ENCODE data around the gene PGAM5. TPM values are rescaled to one million over a fixed set of nuclear protein-coding genes. Genes with fewer than 3 reads are reported as not detected.

The PGAM5 gene
- total and polyA plus RNA-seq, 7 experiments from 2014 or later, result 15.3 to 51.7 (median 21.4) TPM

GRCh38 chr12:132665149-132665491 is 45.5 kb upstream of the PGAM5 start:
- H3K4me1 ChIP-seq (ENCODE audit: control insufficient read depth in 2 of 2, insufficient read depth in 2 of 2, low read length in 2 of 2), result peaks cover 0 to 9% of the 10 kb centered on the region in 2 donors
- intact Hi-C loops (cut with micrococcal nuclease), result no loop called here
- Mint-ChIP-seq H3K4me1 (peaks cover 9 to 34% (median 32%) of the 10 kb centered on the region in 7 donors), H3K36me3 (peaks cover 19 to 64% (median 37%) of the 10 kb centered on the region in 5 donors), H3K27me3 (no peaks in the 10 kb centered on the region), H3K4me3 (no peak overlapping the region), H3K27ac (peak overlapping the region in 1 of 9 donors; percentile 53), H3K9me3 (peaks cover 0 to 2% (median 0%) of the 10 kb centered on the region in 11 donors)
- peaks cover 4 to 76% (median 6%) of the 10 kb centered on the region in 3 experiments for H3K36me3 ChIP-seq (ENCODE audit: control insufficient read depth in 2 of 3, insufficient read depth in 3 of 3, low read length in 3 of 3)
- no peak overlapping the region for H3K27ac ChIP-seq (ENCODE audit: low read depth, low read length)
- no peak for ATAC-seq
- H3K4me3 ChIP-seq (ENCODE audit: low read length), result no peak overlapping the region
- CTCF ChIA-PET, result no interaction called here
- no peak for DNase-seq
- H3K9me3 ChIP-seq (ENCODE audit: control insufficient read depth in 2 of 3, low read length in 3 of 3), result no peaks in the 10 kb centered on the region
- POLR2A ChIA-PET, result interaction anchor here (0.5 kb wide), 1 partner anchor 29 kb away, joined by 3 read pairs; no protein-coding TSS in a partner anchor
- H3K27me3 ChIP-seq (ENCODE audit: control insufficient read depth in 2 of 2, insufficient read depth in 2 of 2, low read length in 2 of 2), result no peaks in the 10 kb centered on the region

DNA sequence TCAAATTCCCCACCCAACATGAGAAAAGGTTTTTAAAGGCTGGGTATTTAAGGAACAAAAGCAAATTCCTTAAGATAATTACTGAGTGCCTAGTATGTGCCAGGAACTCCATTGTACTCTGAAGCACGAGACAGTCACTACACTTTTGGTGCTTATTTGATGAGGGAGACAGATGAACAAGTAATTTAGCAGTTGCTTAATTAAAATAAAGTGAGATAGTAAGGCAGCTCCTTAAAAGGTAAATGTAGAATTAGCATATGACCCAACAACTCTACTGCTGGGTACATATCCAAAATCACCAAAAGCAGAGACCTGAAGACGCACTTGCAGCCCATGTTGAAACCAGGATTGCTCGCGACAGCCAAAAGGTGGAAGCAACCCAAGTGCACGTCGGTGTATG is 44.8 kb upstream of the PGAM5 start:
- Mint-ChIP-seq H3K27me3 (no peaks in the 10 kb centered on the region), H3K4me1 (peaks cover 9 to 29% (median 26%) of the 10 kb centered on the region in 7 donors), H3K36me3 (peaks cover 19 to 61% (median 35%) of the 10 kb centered on the region in 5 donors), H3K9me3 (peaks cover 0 to 2% (median 0%) of the 10 kb centered on the region in 11 donors), H3K27ac (peak overlapping the region in 1 of 9 donors; percentile 9), H3K4me3 (no peak overlapping the region)
- peaks cover 0 to 7% of the 10 kb centered on the region in 2 donors for H3K4me1 ChIP-seq (ENCODE audit: control insufficient read depth in 2 of 2, insufficient read depth in 2 of 2, low read length in 2 of 2)
- intact Hi-C loops (cut with micrococcal nuclease), result no loop called here
- DNase-seq (no peak), ATAC-seq (no peak)
- H3K27ac ChIP-seq (ENCODE audit: low read depth, low read length), result no peak overlapping the region
- ChIA-PET POLR2A (interaction anchor here (0.6 kb wide), 1 partner anchor 29 kb away, joined by 3 read pairs; no protein-coding TSS in a partner anchor), CTCF (no interaction called here)
- no peaks in the 10 kb centered on the region for H3K9me3 ChIP-seq (ENCODE audit: control insufficient read depth in 2 of 3, low read length in 3 of 3)
- no peaks in the 10 kb centered on the region for H3K27me3 ChIP-seq (ENCODE audit: control insufficient read depth in 2 of 2, insufficient read depth in 2 of 2, low read length in 2 of 2)
- no peak overlapping the region for H3K4me3 ChIP-seq (ENCODE audit: low read length)
- peaks cover 4 to 69% (median 6%) of the 10 kb centered on the region in 3 experiments for H3K36me3 ChIP-seq (ENCODE audit: control insufficient read depth in 2 of 3, insufficient read depth in 3 of 3, low read length in 3 of 3)

DNA sequence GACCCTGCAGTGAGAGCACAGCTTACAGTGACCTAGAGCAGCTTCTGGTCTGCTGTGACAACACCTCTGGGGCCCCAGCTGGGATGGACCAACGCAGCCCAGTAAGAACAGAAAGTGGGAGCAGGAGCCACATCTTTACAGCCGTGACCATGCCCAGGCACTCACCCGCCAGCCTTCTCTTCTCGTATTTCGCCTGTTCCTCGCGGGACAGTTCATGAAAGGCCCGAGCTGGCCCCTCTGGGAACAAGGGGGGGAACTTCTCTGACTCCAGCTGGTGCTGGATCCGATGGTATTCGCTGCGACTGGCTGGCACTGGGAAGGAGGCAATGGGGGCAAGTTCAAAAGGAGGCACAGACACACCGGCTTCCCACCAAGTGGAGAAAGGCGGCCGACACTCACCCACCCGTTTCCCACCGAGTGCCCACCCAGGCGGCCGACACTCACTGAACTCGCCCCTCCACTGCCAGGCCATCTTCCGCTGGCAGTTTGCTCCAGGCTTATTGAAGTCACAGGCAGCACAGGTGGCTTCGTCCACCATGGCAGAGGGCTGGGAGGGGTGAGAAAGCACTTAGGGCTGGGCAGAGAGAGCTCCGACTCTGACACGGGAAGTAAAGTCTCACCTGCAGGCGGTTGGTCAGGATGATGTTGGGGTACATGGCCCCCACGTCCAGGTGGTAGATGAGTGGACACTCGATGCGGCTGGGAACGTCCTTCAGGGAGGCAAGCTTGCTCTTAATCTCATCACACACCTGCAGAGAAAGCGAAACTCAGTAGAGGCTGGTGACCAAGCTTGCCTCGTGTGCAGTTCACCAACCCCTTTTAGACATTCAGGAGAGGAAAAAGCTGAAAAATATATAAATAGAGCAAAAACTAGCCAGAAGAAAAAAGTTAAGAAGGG is 42.2 kb upstream of the PGAM5 start:
- Histone ChIP-seq H3K9me3 (ENCODE audit: control insufficient read depth in 2 of 3, low read length in 3 of 3) (no peaks in the 10 kb centered on the region), H3K27me3 (ENCODE audit: control insufficient read depth in 2 of 2, insufficient read depth in 2 of 2, low read length in 2 of 2) (no peaks in the 10 kb centered on the region), H3K27ac (ENCODE audit: low read depth, low read length) (no peak overlapping the region), H3K4me1 (ENCODE audit: control insufficient read depth in 2 of 2, insufficient read depth in 2 of 2, low read length in 2 of 2) (no peaks in the 10 kb centered on the region), H3K36me3 (ENCODE audit: control insufficient read depth in 2 of 3, insufficient read depth in 3 of 3, low read length in 3 of 3) (peaks cover 0 to 67% (median 6%) of the 10 kb centered on the region in 3 experiments), H3K4me3 (ENCODE audit: low read length) (no peak overlapping the region)
- DNase-seq, result no peak
- Mint-ChIP-seq H3K9me3 (peaks cover 0 to 2% (median 0%) of the 10 kb centered on the region in 11 donors), H3K36me3 (peaks cover 24 to 55% (median 34%) of the 10 kb centered on the region in 5 donors), H3K4me3 (no peak overlapping the region), H3K27me3 (no peaks in the 10 kb centered on the region), H3K4me1 (peaks cover 0 to 9% (median 5%) of the 10 kb centered on the region in 7 donors), H3K27ac (peak overlapping the region in 1 of 9 donors; percentile 59)
- intact Hi-C loops (cut with micrococcal nuclease), result no loop called here
- CTCF ChIA-PET, result no interaction called here
- POLR2A ChIA-PET, result no interaction called here
- no peak for ATAC-seq

- intact Hi-C loops (cut with micrococcal nuclease), result no loop called here
- ATAC-seq (no peak), DNase-seq (no peak)
- H3K9me3 Mint-ChIP-seq, result peaks cover 0 to 2% (median 0%) of the 10 kb centered on the region in 11 donors
- no peaks in the 10 kb centered on the region for H3K27me3 ChIP-seq (ENCODE audit: control insufficient read depth in 2 of 2, insufficient read depth in 2 of 2, low read length in 2 of 2)
- H3K4me1 ChIP-seq (ENCODE audit: control insufficient read depth in 2 of 2, insufficient read depth in 2 of 2, low read length in 2 of 2), result no peaks in the 10 kb centered on the region
- no peak overlapping the region for H3K4me3 Mint-ChIP-seq
- peaks cover 0 to 73% (median 6%) of the 10 kb centered on the region in 3 experiments for H3K36me3 ChIP-seq (ENCODE audit: control insufficient read depth in 2 of 3, insufficient read depth in 3 of 3, low read length in 3 of 3)
- H3K4me1 Mint-ChIP-seq, result peaks cover 0 to 7% (median 5%) of the 10 kb centered on the region in 7 donors
- H3K36me3 Mint-ChIP-seq, result peaks cover 24 to 52% (median 29%) of the 10 kb centered on the region in 5 donors
- POLR2A ChIA-PET, result no interaction called here
- H3K27ac Mint-ChIP-seq, result no peak overlapping the region
- no peak overlapping the region for H3K4me3 ChIP-seq (ENCODE audit: low read length)
- no peak overlapping the region for H3K27ac ChIP-seq (ENCODE audit: low read depth, low read length)
- H3K9me3 ChIP-seq (ENCODE audit: control insufficient read depth in 2 of 3, low read length in 3 of 3), result no peaks in the 10 kb centered on the region
- H3K27me3 Mint-ChIP-seq, result no peaks in the 10 kb centered on the region
- CTCF ChIA-PET, result no interaction called here
Measured at GRCh38 chr12:132669166-132669879, 41.3 kb upstream of the PGAM5 start.

DNA sequence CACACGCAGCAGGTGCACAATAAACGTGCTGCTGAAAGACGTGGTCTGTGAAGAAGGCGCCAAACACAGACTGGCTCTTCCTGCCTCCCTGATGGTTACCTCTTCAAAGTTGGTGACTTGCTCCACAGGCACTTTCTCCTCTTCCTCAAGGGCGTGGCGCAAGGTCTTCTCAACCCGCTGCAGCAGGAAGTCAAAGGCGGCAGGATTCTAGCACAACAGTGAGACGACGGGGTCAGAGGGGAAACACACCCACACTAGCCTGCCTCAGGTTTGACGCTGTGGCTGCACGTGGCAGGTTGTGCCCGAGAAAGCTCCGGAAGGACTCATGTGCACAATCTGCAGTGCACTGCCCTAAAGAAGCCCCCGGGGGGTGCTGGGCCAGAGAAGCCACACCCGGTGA is 38.5 kb upstream of the PGAM5 start:
- Mint-ChIP-seq H3K9me3 (peaks cover 0 to 2% (median 0%) of the 10 kb centered on the region in 11 donors), H3K27ac (peak overlapping the region in 4 of 9 donors; percentile 21 to 81 (median 68)), H3K4me3 (no peak overlapping the region), H3K4me1 (peaks cover 0 to 5% (median 4%) of the 10 kb centered on the region in 7 donors), H3K27me3 (no peaks in the 10 kb centered on the region), H3K36me3 (peaks cover 17 to 49% (median 27%) of the 10 kb centered on the region in 5 donors)
- Histone ChIP-seq H3K9me3 (ENCODE audit: control insufficient read depth in 2 of 3, low read length in 3 of 3) (no peaks in the 10 kb centered on the region), H3K4me1 (ENCODE audit: control insufficient read depth in 2 of 2, insufficient read depth in 2 of 2, low read length in 2 of 2) (no peaks in the 10 kb centered on the region), H3K27me3 (ENCODE audit: control insufficient read depth in 2 of 2, insufficient read depth in 2 of 2, low read length in 2 of 2) (no peaks in the 10 kb centered on the region), H3K4me3 (ENCODE audit: low read length) (no peak overlapping the region), H3K36me3 (ENCODE audit: control insufficient read depth in 2 of 3, insufficient read depth in 3 of 3, low read length in 3 of 3) (peaks cover 8 to 72% (median 9%) of the 10 kb centered on the region in 3 experiments), H3K27ac (ENCODE audit: low read depth, low read length) (no peak overlapping the region)
- DNase-seq (no peak), ATAC-seq (no peak)
- intact Hi-C loops (cut with micrococcal nuclease), result no loop called here
- ChIA-PET POLR2A (no interaction called here), CTCF (no interaction called here)

DNA sequence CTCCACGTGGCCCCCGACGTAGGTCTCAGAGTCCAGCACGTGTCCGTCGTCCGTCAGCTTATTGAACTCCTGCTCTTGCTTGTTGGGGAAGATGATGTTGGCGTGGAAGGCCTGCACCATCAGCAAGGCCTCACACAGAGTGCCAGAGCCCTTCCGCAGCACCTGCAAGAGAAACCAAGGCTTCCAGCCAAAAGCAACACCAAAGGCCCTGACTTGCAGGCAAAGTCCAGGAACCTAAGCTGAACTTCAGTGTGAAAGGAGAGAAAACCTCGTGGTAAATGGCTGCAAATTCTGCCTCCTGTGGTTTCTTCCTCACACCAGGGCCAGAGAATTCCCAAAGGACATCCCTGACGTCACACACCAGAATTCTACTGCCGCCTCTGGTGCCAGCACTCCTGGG is 38.0 kb upstream of the PGAM5 start:
- CTCF ChIA-PET, result no interaction called here
- Histone ChIP-seq H3K27me3 (ENCODE audit: control insufficient read depth in 2 of 2, insufficient read depth in 2 of 2, low read length in 2 of 2) (no peaks in the 10 kb centered on the region), H3K36me3 (ENCODE audit: control insufficient read depth in 2 of 3, insufficient read depth in 3 of 3, low read length in 3 of 3) (peaks cover 9 to 73% (median 11%) of the 10 kb centered on the region in 3 experiments), H3K4me1 (ENCODE audit: control insufficient read depth in 2 of 2, insufficient read depth in 2 of 2, low read length in 2 of 2) (no peaks in the 10 kb centered on the region), H3K4me3 (ENCODE audit: low read length) (no peak overlapping the region), H3K27ac (ENCODE audit: low read depth, low read length) (no peak overlapping the region), H3K9me3 (ENCODE audit: control insufficient read depth in 2 of 3, low read length in 3 of 3) (no peaks in the 10 kb centered on the region)
- ATAC-seq, result no peak
- H3K36me3 Mint-ChIP-seq, result peaks cover 14 to 44% (median 28%) of the 10 kb centered on the region in 5 donors
- H3K27ac Mint-ChIP-seq, result no peak overlapping the region
- POLR2A ChIA-PET, result interaction anchor here (0.7 kb wide), 1 partner anchor 18 kb away, joined by 3 read pairs; no protein-coding TSS in a partner anchor
- H3K27me3 Mint-ChIP-seq, result no peaks in the 10 kb centered on the region
- H3K4me1 Mint-ChIP-seq, result peaks cover 0 to 5% (median 4%) of the 10 kb centered on the region in 7 donors
- intact Hi-C loops (cut with micrococcal nuclease), result no loop called here
- H3K4me3 Mint-ChIP-seq, result no peak overlapping the region
- no peaks in the 10 kb centered on the region for H3K9me3 Mint-ChIP-seq
- DNase-seq, result no peak
